Fibroblast of lung (primary cell): Measurements from ENCODE around the gene TLCD1. TPM values are rescaled to one million over a fixed set of nuclear protein-coding genes. Genes with fewer than 3 reads are reported as not detected.

Experiments
- DNase-seq, 2 donors: peaks; one replicate each; pipeline versions ENCODE4 v3.0.0 to v3.0.0-alpha.2; 2010; ENCODE audit warnings: low read depth in 2 of 2
- H2AFZ ChIP-seq: 2 replicates; pipeline ENCODE4 v1.5.1; 2012; ENCODE audit warnings: low read length, control low read depth, inconsistent platforms
- H3K27ac ChIP-seq: 2 replicates; pipeline ENCODE4 v1.5.1; 2011; ENCODE audit warnings: low read length, control low read depth; ENCODE audit not compliant: insufficient read depth
- H3K27me3 ChIP-seq: 2 replicates; pipeline ENCODE4 v1.5.1; 2011; ENCODE audit warnings: mild to moderate bottlenecking, low read length; ENCODE audit not compliant: control insufficient read depth, insufficient read depth
- H3K36me3 ChIP-seq: 2 replicates; pipeline ENCODE4 v1.5.1; 2011; ENCODE audit warnings: low read length; ENCODE audit not compliant: control insufficient read depth, insufficient read depth
- H3K4me1 ChIP-seq: 2 replicates; pipeline ENCODE4 v1.5.1; 2011; ENCODE audit warnings: low read length; ENCODE audit not compliant: control insufficient read depth, insufficient read depth; ENCODE audit errors: extremely low read depth
- H3K4me2 ChIP-seq: 2 replicates; pipeline ENCODE4 v1.5.1; 2011; ENCODE audit warnings: low read length, control low read depth; ENCODE audit not compliant: insufficient read depth; ENCODE audit errors: extremely low read depth
- H3K4me3 ChIP-seq, 4 experiments: fragments of 200-600 bp in 1 of 4; sonication (generic) in 1 of 4; replicated peaks in 1 of 4; 2 replicates each; pipeline ENCODE4 v1.5.1; 2011 to 2016; ENCODE audit warnings: low read length in 4 of 4, low read depth in 3 of 4, mild to moderate bottlenecking in 3 of 4, control low read depth in 2 of 4, inconsistent platforms in 1 of 4, mixed read lengths in 1 of 4; ENCODE audit not compliant: insufficient read depth in 1 of 4; ENCODE audit errors: control extremely low read depth in 1 of 4
- H3K79me2 ChIP-seq: 2 replicates; pipeline ENCODE4 v1.5.1; 2012; ENCODE audit warnings: mild to moderate bottlenecking, low read length, inconsistent platforms; ENCODE audit not compliant: control insufficient read depth, insufficient read depth
- H3K9ac ChIP-seq: 2 replicates; pipeline ENCODE4 v1.5.1; 2011; ENCODE audit warnings: mild to moderate bottlenecking, low read length, control low read depth; ENCODE audit not compliant: insufficient read depth
- H3K9me3 ChIP-seq: 2 replicates; pipeline ENCODE4 v1.5.1; 2012; ENCODE audit warnings: low read depth, low read length; ENCODE audit not compliant: control insufficient read depth, insufficient read depth
- H4K20me1 ChIP-seq: 2 replicates; pipeline ENCODE4 v1.5.1; 2011; ENCODE audit warnings: low read length; ENCODE audit not compliant: control insufficient read depth, insufficient read depth; ENCODE audit errors: extremely low read depth
- CTCF ChIP-seq, 2 donors: IDR thresholded peaks in 1 of 2; conservative IDR thresholded peaks in 1 of 2; 1 replicate in 1 of 2; 2 replicates in 1 of 2; pipeline ENCODE4 v1.5.1; 2011 to 2012; ENCODE audit warnings: low read length in 2 of 2, control low read depth in 1 of 2, inconsistent platforms in 1 of 2, low read depth in 1 of 2, mild to moderate bottlenecking in 1 of 2
- EZH2 ChIP-seq: IDR thresholded peaks from 2 replicates; pipeline ENCODE4 v1.5.1; 2012; ENCODE audit warnings: low read length, control low read depth, mild to moderate bottlenecking; ENCODE audit errors: missing control alignments
- polyA plus RNA-seq, 2 donors: library from polyadenylated mRNA; depleted of rRNA in 1 of 2; stranded (reverse) in 1 of 2; unstranded in 1 of 2; fragments of >200 nt; gene quantifications; 2 replicates each; pipeline ENCODE4 v1.2.1, GENCODE V29; 2011 to 2012; ENCODE audit warnings: missing spikeins in 1 of 2
- total RNA-seq: library from RNA; depleted of rRNA; stranded (reverse); fragments of >200 nt; gene quantifications from 2 replicates; pipeline ENCODE4 v1.2.1, GENCODE V29; 2014

TLCD1 gene
- total and polyA plus RNA-seq, 2 donors (not counting 1 experiment from before 2014, with no cell fraction given) = 6.6 to 10.8 TPM

DNA sequence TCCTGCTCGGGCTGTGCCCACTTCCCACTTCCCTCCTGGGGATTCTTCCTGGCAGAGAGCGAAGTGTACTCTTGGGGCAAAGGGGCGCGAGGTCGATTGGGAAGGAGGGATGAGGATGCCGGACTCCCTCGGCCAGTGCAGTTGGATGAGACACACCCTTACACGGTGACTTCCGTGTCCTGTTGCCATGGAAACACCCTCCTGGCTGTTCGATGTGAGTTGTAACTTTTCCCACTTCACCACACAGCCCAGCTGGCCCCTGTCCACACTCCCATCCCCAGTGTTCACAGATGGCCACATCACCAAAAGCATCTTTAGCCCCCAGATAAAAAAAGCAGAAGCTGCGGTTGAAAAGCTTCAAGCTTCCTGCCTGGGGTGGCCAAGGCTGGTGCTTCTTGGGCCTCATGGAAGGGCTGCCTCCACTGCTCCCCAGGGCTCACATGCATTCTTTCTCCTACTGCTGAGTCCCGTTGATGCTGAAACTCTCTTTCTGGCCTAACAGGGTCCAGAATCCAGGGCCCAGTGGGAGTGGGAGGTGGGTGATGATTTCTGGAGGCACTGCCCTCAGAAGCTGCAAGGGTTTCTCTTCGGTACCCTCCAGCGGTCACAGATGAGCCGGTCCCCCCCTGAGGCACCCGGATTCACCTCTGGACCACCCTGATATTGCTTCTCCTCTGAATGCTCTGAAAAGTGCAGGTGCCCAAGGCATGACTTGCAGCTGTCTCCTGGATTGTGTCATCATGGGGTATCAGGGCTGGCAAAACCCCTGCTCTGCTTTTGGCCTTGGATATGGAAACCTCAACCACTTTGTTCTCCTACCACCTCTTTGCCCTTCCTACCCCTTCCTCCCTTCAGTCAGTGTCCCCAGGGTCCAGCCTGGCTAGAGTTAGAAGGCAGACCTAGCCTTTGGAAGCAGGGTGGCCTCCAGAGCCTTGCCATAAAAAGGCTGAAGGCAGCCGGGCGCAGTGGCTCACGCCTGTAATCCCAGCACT is 15.6 kb upstream of the TLCD1 start:
- Histone ChIP-seq H3K4me2 (no peak overlapping the region), H3K9me3 (no peaks in the 10 kb centered on the region), H3K4me1 (peaks cover 9% of the 10 kb centered on the region), H3K4me3 (no peak overlapping the region), H3K36me3 (no peaks in the 10 kb centered on the region), H4K20me1 (no peaks in the 10 kb centered on the region), H3K27me3 (no peaks in the 10 kb centered on the region), H3K79me2 (peaks cover 24% of the 10 kb centered on the region), H3K9ac (no peak overlapping the region), H2AFZ (no peak overlapping the region), H3K27ac (no peak overlapping the region)
- TF ChIP-seq EZH2 (no peak), CTCF (conservative IDR thresholded peaks at IDR 0.05 in 1 of 2, IDR thresholded peaks at IDR 0.05 in 1 of 2; ENCODE audit: low read depth in 1 of 2, low read length in 2 of 2) (no peak)
- no peak for DNase-seq

GRCh38 chr17:28740406-28741357 is 14.6 kb upstream of the TLCD1 start:
- TF ChIP-seq CTCF (conservative IDR thresholded peaks at IDR 0.05 in 1 of 2, IDR thresholded peaks at IDR 0.05 in 1 of 2; ENCODE audit: low read depth in 1 of 2, low read length in 2 of 2) (no peak), EZH2 (no peak)
- Histone ChIP-seq H3K79me2 (peaks cover 15% of the 10 kb centered on the region), H4K20me1 (no peaks in the 10 kb centered on the region), H3K9me3 (no peaks in the 10 kb centered on the region), H3K4me3 (no peak overlapping the region), H3K27me3 (no peaks in the 10 kb centered on the region), H3K27ac (no peak overlapping the region), H3K4me1 (peaks cover 2% of the 10 kb centered on the region), H2AFZ (no peak overlapping the region), H3K36me3 (no peaks in the 10 kb centered on the region), H3K9ac (no peak overlapping the region), H3K4me2 (no peak overlapping the region)
- DNase-seq = no peak
